Loucy (cell line): ENCODE measurements around the gene LHFPL6.

Experiments used
- CTCF ChIP-seq: fragments of 200-600 bp; sonication (generic); conservative IDR thresholded peaks from 2 replicates; pipeline ENCODE4 v1.5.1; 2014; ENCODE audit warnings: mild to moderate bottlenecking, antibody characterized with exemption, low read length
- EZH2phosphoT487 ChIP-seq: fragments of 200-600 bp; IDR thresholded peaks from 2 replicates; pipeline ENCODE4 v1.6.1; 2018; ENCODE audit warnings: antibody characterized with exemption, mild to moderate bottlenecking, moderate library complexity, borderline replicate concordance

- TF ChIP-seq EZH2phosphoT487 (no peak), CTCF (no peak)
Measured at GRCh38 chr13:39557285-39557955, 45.6 kb downstream of the LHFPL6 start.
